Measurements from ENCODE around the gene RPS21. TPM values are rescaled to one million over a fixed set of nuclear protein-coding genes. Genes with fewer than 3 reads are reported as not detected.

The RPS21 gene
- polyA plus RNA-seq, 1 of the 3 experiments (the other 2 are of a cell fraction) = 16,625 TPM

GRCh38 chr20:62396367-62397239 is 9.7 kb downstream of the RPS21 start (continued):
- TF ChIP-seq REST (IDR thresholded peaks at IDR 0.05; ENCODE audit: low read depth, low read length) (no peak), YY1 (IDR thresholded peaks at IDR 0.05; ENCODE audit: low read depth) (no peak), RAD21 (IDR thresholded peaks at IDR 0.05; ENCODE audit: low read length) (no peak), CHD2 (IDR thresholded peaks at IDR 0.05; ENCODE audit: low read length, partially characterized antibody) (no peak)

GRCh38 chr20:62398120-62398821 is 11.4 kb downstream of the RPS21 start:
- no peaks in the 10 kb centered on the region for H4K20me1 ChIP-seq (ENCODE audit: insufficient read depth)
- H3K4me2 ChIP-seq = no peak overlapping the region
- WGBS (ENCODE audit: low lambda C conversion rate) = 88% methylated on average over 15 of the region's 19 CpGs
- TF ChIP-seq IRF3 (IDR thresholded peaks at IDR 0.05; ENCODE audit: low read depth, low read length) (no peak), TCF12 (IDR thresholded peaks at IDR 0.05) (no peak), MAX (IDR thresholded peaks at IDR 0.05; ENCODE audit: low read depth) (no peak), RXRA (IDR thresholded peaks at IDR 0.05; ENCODE audit: borderline replicate concordance, low read depth) (no peak), FOXJ3 (CRISPR knock-in tag; IDR thresholded peaks at IDR 0.05) (no peak), USF1 (IDR thresholded peaks at IDR 0.05; ENCODE audit: borderline replicate concordance, low read depth) (no peak), MEF2A (IDR thresholded peaks at IDR 0.05; ENCODE audit: borderline replicate concordance, low read depth) (no peak), ELF1 (IDR thresholded peaks at IDR 0.05) (no peak)
- no peaks in the 10 kb centered on the region for H3K27me3 ChIP-seq (ENCODE audit: insufficient read depth)
- ChIA-PET CTCF (interaction anchor here (1.1 to 1.8 kb wide), 2 partner anchors 13 to 15 kb away, joined by 3 to 6 read pairs; no protein-coding TSS in a partner anchor), POLR2A (no interaction called here)
- H3K9me3 ChIP-seq = no peaks in the 10 kb centered on the region
- no peak overlapping the region for H2AFZ ChIP-seq (ENCODE audit: low read depth)
- H3K79me2 ChIP-seq (ENCODE audit: insufficient read depth) = no peaks in the 10 kb centered on the region
- peaks cover 0 to 11% of the 10 kb centered on the region in 2 experiments; a peak in 1 of 4 replicates for H3K4me1 ChIP-seq (ENCODE audit: control insufficient read depth in 1 of 2, insufficient read depth in 2 of 2, low read depth in 1 of 2, low read length in 1 of 2)
- H3K27ac ChIP-seq (ENCODE audit: low read depth in 2 of 2, low read length in 1 of 2) = no peak overlapping the region
- H3K4me3 ChIP-seq (ENCODE audit: low read depth in 2 of 2, low read length in 1 of 2) = no peak overlapping the region
- no peak overlapping the region for H3K9ac ChIP-seq
- no peaks in the 10 kb centered on the region for H3K36me3 ChIP-seq (replicated peaks in 1 of 2; ENCODE audit: control insufficient read depth in 1 of 2, insufficient read depth in 2 of 2, low read length in 1 of 2)
- no peaks in the 10 kb centered on the region for H3K9me2 ChIP-seq
- no peak for DNase-seq
- no peaks in the 10 kb centered on the region for H3F3A ChIP-seq (replicated peaks; ENCODE audit: insufficient read depth)
